GOT3 (cell line): ENCODE results near the gene RPTOR.

Experiments
- DNase-seq: peaks from one replicate; lab custom pipeline; 2025; ENCODE audit warnings: mixed read lengths; lab: John Stamatoyannopoulos, UW

The RPTOR gene

GRCh38 chr17:80998748-80999535 is 454.3 kb downstream of the RPTOR start:
- DNase-seq = no peak

GRCh38 chr17:80999536-81000333 is 455.1 kb downstream of the RPTOR start:
- DNase-seq = no peak

GRCh38 chr17:81000334-81000630 is 455.6 kb downstream of the RPTOR start:
- DNase-seq = no peak

GRCh38 chr17:81000631-81001357 is 456.2 kb downstream of the RPTOR start:
- no peak for DNase-seq

- DNase-seq = no peak
Measured at GRCh38 chr17:81002013-81002384, 457.4 kb downstream of the RPTOR start.

- DNase-seq = no peak
Measured at GRCh38 chr17:81002409-81003361, 458.0 kb downstream of the RPTOR start.

GRCh38 chr17:81003711-81004475 is 459.3 kb downstream of the RPTOR start:
- no peak for DNase-seq

GRCh38 chr17:81006891-81007290 is 462.3 kb downstream of the RPTOR start:
- DNase-seq = no peak

- no peak for DNase-seq
Measured at GRCh38 chr17:81008140-81008539, 463.5 kb downstream of the RPTOR start.

GRCh38 chr17:81009136-81009535 is 464.5 kb downstream of the RPTOR start:
- no peak for DNase-seq

- no peak for DNase-seq
Measured at GRCh38 chr17:81010935-81011334, 466.3 kb downstream of the RPTOR start.

GRCh38 chr17:81011951-81012350 is 467.3 kb downstream of the RPTOR start:
- DNase-seq = no peak

GRCh38 chr17:81012574-81013447 is 468.2 kb downstream of the RPTOR start:
- DNase-seq = no peak

GRCh38 chr17:81013642-81014041 is 469.0 kb downstream of the RPTOR start:
- no peak for DNase-seq

- no peak for DNase-seq
Measured at GRCh38 chr17:81015136-81015535, 470.5 kb downstream of the RPTOR start.
